K562 (cell line): ENCODE results near the gene EPB41L2. TPM values are rescaled to one million over a fixed set of nuclear protein-coding genes. Genes with fewer than 3 reads are reported as not detected.

Source experiments
- ATAC-seq: fragments of 200-7000 bp; cut with Tn5 transposase; 3 replicates; pipeline ENCODE4 v1.9.1; 2020; ENCODE audit warnings: moderate library complexity
- BruUV-seq: library from RNA; stranded (reverse); fragments of 400-500 nt; replicated peaks from 2 replicates; lab custom pipeline; 2021; lab: Mats Ljungman, UMichigan
- CTCF ChIA-PET: fragments of 300-600 bp; formaldehyde crosslinking; extraction: SDS; loops from one replicate; lab custom pipeline; 2021; ENCODE audit warnings: low intra/inter-chr PET ratio; lab: Yijun Ruan, JAX
- POLR2A ChIA-PET: fragments of 300-600, 350-650 bp; sonication (Branson Sonifier 250); formaldehyde crosslinking; extraction: SDS; loops from one replicate; lab custom pipeline; 2021; ENCODE audit warnings: antibody characterized with exemption, inconsistent platforms; lab: Yijun Ruan, JAX
- DNase-seq, 4 experiments: peaks; one replicate each; pipeline versions ENCODE4 v3.0.0 to v3.0.0-alpha.2; 2011 to 2018; ENCODE audit warnings: low spot score in 3 of 4, mixed read lengths in 3 of 4; ENCODE audit errors: extremely low read depth in 1 of 4
- FAIRE-seq: peaks from 2 replicates; lab custom pipeline; 2011; peaks lifted over from hg19 to GRCh38; lab: Jason Lieb, UNC
- H2AFZ ChIP-seq: 2 replicates; pipeline ENCODE4 v1.6.0; 2011; ENCODE audit warnings: low read depth, low read length, control low read depth, inconsistent platforms
- H3K27ac ChIP-seq: fragments of 200-600 bp; 3 replicates; pipeline ENCODE4 v1.8.0; 2011; ENCODE audit warnings: low read depth, mild to moderate bottlenecking, control low read depth, inconsistent platforms, low read length, moderate library complexity, mixed read lengths; ENCODE audit errors: extremely low read depth
- H3K27me3 ChIP-seq, 2 experiments: fragments of 300-600 bp in 1 of 2; 2 replicates in 1 of 2; 3 replicates in 1 of 2; pipeline versions ENCODE4 v1.6.0 to v1.8.0; 2011; ENCODE audit warnings: inconsistent platforms in 2 of 2, low read length in 2 of 2, mild to moderate bottlenecking in 1 of 2, mixed read lengths in 1 of 2, moderate library complexity in 1 of 2; ENCODE audit not compliant: control insufficient read depth in 2 of 2, insufficient read depth in 2 of 2
- H3K36me3 ChIP-seq: fragments of 300-600 bp; 3 replicates; pipeline ENCODE4 v1.8.0; 2011; ENCODE audit warnings: mild to moderate bottlenecking, low read length, inconsistent platforms; ENCODE audit not compliant: control insufficient read depth, insufficient read depth
- H3K4me1 ChIP-seq, 2 experiments: fragments of 200-600 bp in 1 of 2; replicated peaks in 1 of 2; 2 replicates in 1 of 2; 3 replicates in 1 of 2; pipeline versions ENCODE4 v1.5.1 to v1.8.0; 2011; ENCODE audit warnings: inconsistent platforms in 2 of 2, low read length in 2 of 2, mild to moderate bottlenecking in 1 of 2, mixed read lengths in 1 of 2, moderate library complexity in 1 of 2; ENCODE audit not compliant: control insufficient read depth in 2 of 2, insufficient read depth in 2 of 2
- H3K4me2 ChIP-seq: 2 replicates; pipeline ENCODE4 v1.6.1; 2011; ENCODE audit warnings: low read length, control low read depth, inconsistent platforms, mixed read lengths; ENCODE audit not compliant: insufficient read depth
- H3K4me3 ChIP-seq: fragments of 200-600 bp; sonication (generic), shearing (Covaris generic); 2 replicates; pipeline ENCODE4 v1.5.1; 2016; ENCODE audit warnings: control low read depth, inconsistent platforms
- H3K79me2 ChIP-seq: fragments of 200-600 bp; 3 replicates; pipeline ENCODE4 v1.8.0; 2011; ENCODE audit warnings: low read length, inconsistent platforms; ENCODE audit not compliant: control insufficient read depth, insufficient read depth
- H3K9ac ChIP-seq, 2 experiments: 2 replicates each; pipeline versions ENCODE4 v1.6.0 to v1.6.1; 2011; ENCODE audit warnings: low read depth in 2 of 2, low read length in 2 of 2, control low read depth in 1 of 2, inconsistent platforms in 1 of 2, mild to moderate bottlenecking in 1 of 2, mixed read lengths in 1 of 2; ENCODE audit not compliant: insufficient read depth in 1 of 2
- H3K9me1 ChIP-seq: one replicate; pipeline ENCODE4 v1.6.0; 2011; ENCODE audit warnings: inconsistent platforms, mild to moderate bottlenecking, low read length, moderate library complexity; ENCODE audit not compliant: control insufficient read depth, insufficient read depth
- H3K9me3 ChIP-seq: replicated peaks from 2 replicates; pipeline ENCODE4 v1.5.1; 2011; ENCODE audit warnings: low read depth, low read length, inconsistent platforms; ENCODE audit not compliant: control insufficient read depth, insufficient read depth
- H4K20me1 ChIP-seq: replicated peaks from 2 replicates; pipeline ENCODE4 v1.6.1; 2011; ENCODE audit warnings: low read length, inconsistent platforms, mixed read lengths; ENCODE audit not compliant: control insufficient read depth, insufficient read depth
- CUX1 ChIP-seq: fragments of 200-800 bp; sonication (Bioruptor generic); IDR thresholded peaks from 2 replicates; pipeline ENCODE4 v1.6.1; 2016; ENCODE audit warnings: missing genetic modification characterization, missing compliant biosample characterization
- DACH1 ChIP-seq: fragments of 450-650 bp; IDR thresholded peaks from 2 replicates; pipeline ENCODE4 v1.6.1; 2018; ENCODE audit not compliant: partially characterized antibody
- DNMT1 ChIP-seq: fragments of 450-650 bp; IDR thresholded peaks from 2 replicates; pipeline ENCODE4 v1.6.1; 2016; ENCODE audit warnings: antibody characterized with exemption, mild to moderate bottlenecking
- HDAC3 ChIP-seq: fragments of 450-650 bp; IDR thresholded peaks from 2 replicates; pipeline ENCODE4 v1.6.1; 2018; ENCODE audit warnings: borderline replicate concordance, mild to moderate bottlenecking, moderate library complexity; ENCODE audit not compliant: partially characterized antibody
- MAFG ChIP-seq: fragments of 450-650 bp; conservative IDR thresholded peaks from 2 replicates; pipeline ENCODE4 v1.6.1; 2016; ENCODE audit warnings: missing genetic modification characterization, missing compliant biosample characterization
- SAP30 ChIP-seq: fragments of 200-600 bp; sonication (generic); IDR thresholded peaks from 2 replicates; pipeline ENCODE4 v1.6.1; 2012; ENCODE audit warnings: borderline replicate concordance, low read depth, mild to moderate bottlenecking, moderate library complexity, low read length, control low read depth, inconsistent platforms; ENCODE audit not compliant: insufficient read depth, poor library complexity, severe bottlenecking
- SNRNP70 ChIP-seq: fragments of 200-400 bp; formaldehyde crosslinking; optimal IDR thresholded peaks from 2 replicates; pipeline ENCODE3; 2017; ENCODE audit warnings: low read depth, low read length
- TGIF2 ChIP-seq: sonication (generic); formaldehyde crosslinking; IDR thresholded peaks from 2 replicates; pipeline ENCODE4 v1.8.1; 2022; ENCODE audit warnings: mild to moderate bottlenecking, missing genetic modification reagents, moderate library complexity
- ZBTB5 ChIP-seq: fragments of 450-650 bp; IDR thresholded peaks from 2 replicates; pipeline ENCODE4 v1.6.1; 2017; ENCODE audit warnings: antibody characterized with exemption
- ZMIZ1 ChIP-seq, 2 experiments: fragments of 150-350 bp in 1 of 2; IDR thresholded peaks; 2 replicates each; pipeline ENCODE4 v1.6.1; 2012 to 2016; ENCODE audit warnings: low read depth in 2 of 2, low read length in 2 of 2, mild to moderate bottlenecking in 1 of 2, moderate library complexity in 1 of 2
- ZNF717 ChIP-seq: fragments of 250-450 bp; sonication (Bioruptor Pico); IDR thresholded peaks from 2 replicates; pipeline ENCODE4 v1.5.0; 2021
- in situ Hi-C: fragments of 300-500 bp; cut with MboI; formaldehyde crosslinking; loops from 4 replicates; pipeline ENCODE4 v1.15.0; 2018; ENCODE audit warnings: inconsistent platforms, mixed read lengths
- intact Hi-C: fragments of 100-400 bp; cut with micrococcal nuclease; formaldehyde crosslinking; loops from 2 replicates; pipeline ENCODE4 v1.14.2; 2022
- polyA plus RNA-seq, 8 experiments: library from polyadenylated mRNA; depleted of rRNA in 4 of 8; stranded (reverse) in 5 of 8; unstranded in 3 of 8; fragments of >200 nt; fragmentation: Nextera tagmentation in 2 of 8; fragmentation: Illumina TruSeq in 1 of 8; extraction: Ambion mirVana in 2 of 8; extraction: Trizol in 1 of 8; gene quantifications; 2 replicates each; pipeline versions ENCODE4 v1.2.1 to v1.2.3, GENCODE V29; 2011 to 2014; ENCODE audit warnings: inconsistent platforms in 1 of 8, missing spikeins in 1 of 8
- total RNA-seq, 7 experiments: library from RNA; depleted of rRNA in 6 of 7; stranded (reverse); fragments of >200 nt in 6 of 7; fragmentation: Illumina TruSeq in 2 of 7; extraction: Trizol in 2 of 7; gene quantifications; 2 replicates each; pipeline versions ENCODE4 v1.2.1 to v1.2.3, GENCODE V29; 2011 to 2021; ENCODE audit warnings: low replicate concordance in 1 of 7

EPB41L2 gene
- total and polyA plus RNA-seq, 9 of the 15 experiments (the other 6 are each of a cell fraction or from before 2014, with no cell fraction given) = 5.1 to 53.6 (median 25.0) TPM

- TF ChIP-seq DNMT1 (no peak), SNRNP70 (no peak), DACH1 (no peak), SAP30 (no peak), ZBTB5 (no peak), HDAC3 (no peak), MAFG (tag) (no peak), ZMIZ1 (IDR thresholded peaks at IDR 0.05; ENCODE audit: low read depth in 2 of 2, low read length in 2 of 2) (no peak), CUX1 (no peak), TGIF2 (CRISPR knock-in tag) (no peak), ZNF717 (CRISPR knock-in tag) (no peak)
- Histone ChIP-seq H3K36me3 (no peaks in the 10 kb centered on the region), H2AFZ (no peak overlapping the region), H3K4me3 (no peak overlapping the region), H3K9ac (no peak overlapping the region), H3K4me1 (peaks cover 0 to 9% of the 10 kb centered on the region in 2 experiments; a peak in 2 of 5 replicates), H4K20me1 (no peaks in the 10 kb centered on the region), H3K9me1 (no peaks in the 10 kb centered on the region), H3K27ac (no peak overlapping the region), H3K4me2 (no peak overlapping the region), H3K27me3 (no peaks in the 10 kb centered on the region), H3K79me2 (peaks cover 42% of the 10 kb centered on the region), H3K9me3 (no peaks in the 10 kb centered on the region)
- ATAC-seq (no peak), DNase-seq (no peak), FAIRE-seq (no peak)
- POLR2A ChIA-PET = no interaction called here
- in situ Hi-C loops = no loop called here
- intact Hi-C loops = no loop called here
- CTCF ChIA-PET = no interaction called here
- BruUV-seq = no TSS peak
These were observed 97.4 kb downstream of the EPB41L2 start for GRCh38 chr6:130965656-130966055.
